Measurements from ENCODE around the gene RAB3IP. TPM values are rescaled to one million over a fixed set of nuclear protein-coding genes. Genes with fewer than 3 reads are reported as not detected.

The RAB3IP gene
- total RNA-seq, 4 donors from 2014 or later, result 6.7 to 17.2 (median 15.1) TPM

GRCh38 chr12:69698769-69699540, 39.7 kb upstream of the RAB3IP start, which contains the start of gene BEST3:
Gene BEST3 (minus strand): TSS chr12:69699303. CDS start chr12:69697798, 1,505 bp downstream.
- Histone ChIP-seq H3K27me3 (no peaks in the 10 kb centered on the region), H3K27ac (no peak within 1 kb of the TSS), H3K36me3 (no peaks in the 10 kb centered on the region), H3K4me1 (peaks cover 0 to 14% (median 0%) of the 10 kb centered on the region in 3 donors), H3K4me3 (no peak within 1 kb of the TSS), H3K9me3 (no peaks in the 10 kb centered on the region)
- TF ChIP-seq CTCF (IDR thresholded peaks at IDR 0.05) (no peak), POLR2A (IDR thresholded peaks at IDR 0.05) (no peak)
- intact Hi-C loops (cut with DNase I), result no loop called here
- DNase-seq, result no peak
- WGBS, 2 donors, result 28 to 50% methylated on average over 12 of the region's 12 CpGs

GRCh38 chr12:69701826-69702225, 36.8 kb upstream of the RAB3IP start:
- no peaks in the 10 kb centered on the region for H3K36me3 ChIP-seq
- no peaks in the 10 kb centered on the region for H3K27me3 ChIP-seq
- DNase-seq, result no peak
- H3K27ac ChIP-seq, result no peak overlapping the region
- no peak for TF ChIP-seq CTCF (IDR thresholded peaks at IDR 0.05)
- TF ChIP-seq POLR2A (IDR thresholded peaks at IDR 0.05), result no peak
- 79 to 84% methylated on average over 3 of the region's 3 CpGs for WGBS, 2 donors
- peaks cover 0 to 14% (median 0%) of the 10 kb centered on the region in 3 donors for H3K4me1 ChIP-seq
- no peak overlapping the region for H3K4me3 ChIP-seq
- intact Hi-C loops (cut with DNase I), result no loop called here
- no peaks in the 10 kb centered on the region for H3K9me3 ChIP-seq

- 44% methylated on average over 1 of the region's 1 CpG for WGBS, 2 donors
- Histone ChIP-seq H3K9me3 (no peaks in the 10 kb centered on the region), H3K4me1 (peaks cover 0 to 13% (median 0%) of the 10 kb centered on the region in 3 donors), H3K27me3 (no peaks in the 10 kb centered on the region), H3K4me3 (no peak overlapping the region), H3K36me3 (no peaks in the 10 kb centered on the region), H3K27ac (no peak overlapping the region)
- DNase-seq, result no peak
- intact Hi-C loops (cut with DNase I), result no loop called here
- TF ChIP-seq POLR2A (IDR thresholded peaks at IDR 0.05) (no peak), CTCF (IDR thresholded peaks at IDR 0.05) (no peak)
These were observed 35.5 kb upstream of the RAB3IP start for GRCh38 chr12:69703146-69703642.

- intact Hi-C loops (cut with DNase I), result no loop called here
- no peaks in the 10 kb centered on the region for H3K9me3 ChIP-seq
- H3K4me1 ChIP-seq, result peaks cover 0 to under 1% (median 0%) of the 10 kb centered on the region in 3 donors
- no peak for DNase-seq
- TF ChIP-seq CTCF (IDR thresholded peaks at IDR 0.05) (no peak), POLR2A (IDR thresholded peaks at IDR 0.05) (no peak)
- H3K36me3 ChIP-seq, result no peaks in the 10 kb centered on the region
- H3K27ac ChIP-seq, result no peak overlapping the region
- H3K27me3 ChIP-seq, result no peaks in the 10 kb centered on the region
- no peak overlapping the region for H3K4me3 ChIP-seq
- 0% methylated on average over 1 of the region's 1 CpG for WGBS, 2 donors
These were observed 34.3 kb upstream of the RAB3IP start for GRCh38 chr12:69704357-69704756.

- Histone ChIP-seq H3K9me3 (no peaks in the 10 kb centered on the region), H3K27ac (no peak overlapping the region), H3K4me1 (no peaks in the 10 kb centered on the region), H3K27me3 (no peaks in the 10 kb centered on the region), H3K36me3 (no peaks in the 10 kb centered on the region), H3K4me3 (no peak overlapping the region)
- TF ChIP-seq POLR2A (IDR thresholded peaks at IDR 0.05), result no peak
- TF ChIP-seq CTCF (IDR thresholded peaks at IDR 0.05), result no peak
- 89 to 96% methylated on average over 3 of the region's 3 CpGs for WGBS, 2 donors
- intact Hi-C loops (cut with DNase I), result no loop called here
- DNase-seq, result no peak
These were observed 30.0 kb upstream of the RAB3IP start for GRCh38 chr12:69708649-69709048.

Measured in esophagus squamous epithelium (tissue), 5 donors.